ENCODE results near the gene ZBTB45. TPM values are rescaled to one million over a fixed set of nuclear protein-coding genes. Genes with fewer than 3 reads are reported as not detected.
"Not testable (repeated sequence)": the region's sequence is repeated elsewhere in the genome, so short reads cannot be mapped to it uniquely, and the experiment has no call there.

ZBTB45 gene
- total RNA-seq, 1 experiment from 2014 or later = 8.3 TPM

- peaks cover 77% of the 10 kb centered on the region for H3K36me3 ChIP-seq
- DNase-seq = no peak
These were observed 28.0 kb upstream of the ZBTB45 start for GRCh38 chr19:58547323-58548312.

GRCh38 chr19:58546019-58546530 is 26.5 kb upstream of the ZBTB45 start:
- DNase-seq = no peak
- peak overlapping the region; percentile 97 for H3K4me3 ChIP-seq
- no peaks in the 10 kb centered on the region for H3K9me3 ChIP-seq
- no peaks in the 10 kb centered on the region for H3K27me3 ChIP-seq
- H3K36me3 ChIP-seq = peaks cover 62% of the 10 kb centered on the region

More at GRCh38 chr19:58547323-58548312, 28.0 kb upstream of the ZBTB45 start:
- Histone ChIP-seq H3K9me3 (no peaks in the 10 kb centered on the region), H3K4me3 (no peak overlapping the region), H3K27me3 (no peaks in the 10 kb centered on the region)

- peak overlapping the region; percentile 97 for H3K4me3 ChIP-seq
- no peaks in the 10 kb centered on the region for H3K9me3 ChIP-seq
- DNase-seq = no peak
- H3K36me3 ChIP-seq = peaks cover 56% of the 10 kb centered on the region
- H3K27me3 ChIP-seq = no peaks in the 10 kb centered on the region
These were observed 25.8 kb upstream of the ZBTB45 start for GRCh38 chr19:58545286-58546018.

- no peak for DNase-seq
- H3K36me3 ChIP-seq = peaks cover 48% of the 10 kb centered on the region
- H3K9me3 ChIP-seq = no peaks in the 10 kb centered on the region
- H3K4me3 ChIP-seq = peak overlapping the region; percentile 97
- H3K27me3 ChIP-seq = no peaks in the 10 kb centered on the region
These were observed 25.1 kb upstream of the ZBTB45 start for GRCh38 chr19:58544591-58545285.

- no peaks in the 10 kb centered on the region for H3K27me3 ChIP-seq
- H3K36me3 ChIP-seq = peaks cover 41% of the 10 kb centered on the region
- peak within 1 kb of the TSS; percentile 97 for H3K4me3 ChIP-seq
- H3K9me3 ChIP-seq = no peaks in the 10 kb centered on the region
- DNase-seq = peak; percentile 99
These were observed 24.4 kb upstream of the ZBTB45 start, which contains the start of gene TRIM28 for GRCh38 chr19:58543826-58544590. Gene TRIM28, plus strand, starts transcription at chr19:58544064. Its CDS starts 694 bp downstream, at chr19:58544758.

- peaks cover 29% of the 10 kb centered on the region for H3K36me3 ChIP-seq
- H3K4me3 ChIP-seq, H3K27me3 ChIP-seq, H3K9me3 ChIP-seq, DNase-seq: not testable (repeated sequence)
These were observed 23.2 kb upstream of the ZBTB45 start for GRCh38 chr19:58542641-58543372.

- peaks cover 11% of the 10 kb centered on the region for H3K27me3 ChIP-seq
- H3K4me3 ChIP-seq, H3K36me3 ChIP-seq, H3K9me3 ChIP-seq, DNase-seq: not testable (repeated sequence)
These were observed 19.6 kb upstream of the ZBTB45 start for GRCh38 chr19:58539169-58539559.

GRCh38 chr19:58538257-58539168 is 18.9 kb upstream of the ZBTB45 start:
- no peaks in the 10 kb centered on the region for H3K9me3 ChIP-seq
- H3K36me3 ChIP-seq = no peaks in the 10 kb centered on the region
- peaks cover 11% of the 10 kb centered on the region for H3K27me3 ChIP-seq
- no peak overlapping the region for H3K4me3 ChIP-seq
- no peak for DNase-seq

GRCh38 chr19:58536852-58537798 is 17.5 kb upstream of the ZBTB45 start:
- no peak for DNase-seq
- Histone ChIP-seq H3K4me3 (no peak overlapping the region), H3K9me3 (no peaks in the 10 kb centered on the region), H3K27me3 (peaks cover 13% of the 10 kb centered on the region), H3K36me3 (no peaks in the 10 kb centered on the region)

- no peak overlapping the region for H3K4me3 ChIP-seq
- no peak for DNase-seq
- H3K27me3 ChIP-seq = peaks cover 25% of the 10 kb centered on the region
- H3K9me3 ChIP-seq = no peaks in the 10 kb centered on the region
- no peaks in the 10 kb centered on the region for H3K36me3 ChIP-seq
These were observed 16.2 kb upstream of the ZBTB45 start for GRCh38 chr19:58535857-58536256.

- no peaks in the 10 kb centered on the region for H3K36me3 ChIP-seq
These were observed 11.6 kb upstream of the ZBTB45 start for GRCh38 chr19:58531034-58531840.

GRCh38 chr19:58529405-58529804 is 9.8 kb upstream of the ZBTB45 start:
- no peak overlapping the region for H3K4me3 ChIP-seq
- H3K9me3 ChIP-seq = no peaks in the 10 kb centered on the region
- H3K27me3 ChIP-seq = peaks cover 33% of the 10 kb centered on the region

More at GRCh38 chr19:58531034-58531840, 11.6 kb upstream of the ZBTB45 start:
- peaks cover 33% of the 10 kb centered on the region for H3K27me3 ChIP-seq
- H3K9me3 ChIP-seq = no peaks in the 10 kb centered on the region
- DNase-seq = no peak
- H3K4me3 ChIP-seq = no peak overlapping the region

GRCh38 chr19:58522709-58523108 is 3.1 kb upstream of the ZBTB45 start:
- Histone ChIP-seq H3K4me3 (no peak overlapping the region), H3K9me3 (no peaks in the 10 kb centered on the region), H3K27me3 (no peaks in the 10 kb centered on the region), H3K36me3 (no peaks in the 10 kb centered on the region)
- no peak for DNase-seq

More at GRCh38 chr19:58529405-58529804, 9.8 kb upstream of the ZBTB45 start:
- no peak for DNase-seq
- no peaks in the 10 kb centered on the region for H3K36me3 ChIP-seq
